Stimulated activated CD8-positive, alpha-beta memory T cell treated with anti-CD3 and anti-CD28 coated beads, Interleukin-7, amount 100 ng/mL, for 4 hours (primary cell): ENCODE measurements around the gene TPCN1.

ENCODE experiments used
- DNase-seq, 2 donors: peaks; one replicate each; pipeline ENCODE4 v3.0.0-alpha.2; 2020; ENCODE audit warnings: low read depth in 2 of 2

TPCN1 gene

DNA sequence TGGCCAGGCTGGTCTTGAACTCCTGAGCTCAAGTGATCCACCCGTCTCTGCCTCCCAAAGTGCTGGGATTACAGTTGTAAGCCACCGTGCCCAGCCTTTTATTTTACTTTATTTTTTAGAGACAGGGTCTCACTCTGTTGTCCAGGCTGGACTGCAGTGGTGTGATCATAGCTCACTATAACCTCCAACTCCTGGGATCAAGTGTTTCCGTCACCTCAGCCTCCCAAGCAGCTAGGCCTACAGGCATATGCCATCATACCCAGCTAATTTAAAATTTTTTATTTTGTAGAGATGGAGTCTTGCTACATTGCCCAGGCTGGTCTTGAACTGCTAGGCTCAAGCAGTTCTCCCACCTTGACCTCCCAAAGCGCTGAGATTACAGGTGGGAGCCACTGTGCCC is 3.7 kb downstream of the TPCN1 start:
- DNase-seq, result no peak

DNA sequence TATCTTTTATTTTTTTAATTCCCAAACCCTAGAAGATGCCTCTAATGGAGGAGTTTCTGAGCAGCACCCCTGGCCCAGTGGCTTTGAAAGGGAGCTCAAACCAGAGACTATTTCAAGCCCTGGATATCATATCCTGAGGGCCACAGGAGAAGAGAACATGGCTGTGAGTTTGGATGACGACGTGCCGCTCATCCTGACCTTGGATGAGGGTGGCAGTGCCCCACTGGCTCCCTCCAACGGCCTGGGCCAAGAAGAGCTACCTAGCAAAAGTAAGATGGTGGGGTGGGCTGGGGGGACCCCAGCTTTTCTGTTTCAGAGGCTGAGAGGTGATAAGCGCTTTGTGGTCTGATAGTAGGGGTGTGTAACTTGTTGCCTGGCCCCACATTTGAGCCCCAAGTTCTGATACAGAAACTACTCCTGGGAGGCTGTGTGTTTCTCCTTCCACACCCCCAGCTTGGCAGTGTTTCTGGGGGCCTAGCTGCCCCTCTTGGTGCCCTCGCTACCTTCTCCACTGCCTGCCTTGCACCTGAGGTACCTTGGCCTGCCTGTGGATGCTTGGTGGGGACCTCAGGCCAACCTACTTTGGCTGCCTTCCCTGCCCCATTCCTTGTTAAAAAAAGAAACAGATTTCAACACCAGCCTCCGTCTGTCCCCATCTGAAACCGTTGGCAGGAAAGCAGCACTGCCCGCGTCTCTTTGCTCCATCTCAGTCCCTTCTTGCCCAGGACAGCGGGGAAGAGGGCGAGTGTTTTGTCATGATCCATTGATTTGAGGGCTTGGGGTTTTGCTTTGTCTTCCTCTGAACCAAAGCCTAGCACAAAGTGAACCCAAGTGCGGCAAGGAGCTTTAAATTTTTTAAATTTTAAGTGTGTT is 5.7 kb downstream of the TPCN1 start:
- DNase-seq, result no peak

DNA sequence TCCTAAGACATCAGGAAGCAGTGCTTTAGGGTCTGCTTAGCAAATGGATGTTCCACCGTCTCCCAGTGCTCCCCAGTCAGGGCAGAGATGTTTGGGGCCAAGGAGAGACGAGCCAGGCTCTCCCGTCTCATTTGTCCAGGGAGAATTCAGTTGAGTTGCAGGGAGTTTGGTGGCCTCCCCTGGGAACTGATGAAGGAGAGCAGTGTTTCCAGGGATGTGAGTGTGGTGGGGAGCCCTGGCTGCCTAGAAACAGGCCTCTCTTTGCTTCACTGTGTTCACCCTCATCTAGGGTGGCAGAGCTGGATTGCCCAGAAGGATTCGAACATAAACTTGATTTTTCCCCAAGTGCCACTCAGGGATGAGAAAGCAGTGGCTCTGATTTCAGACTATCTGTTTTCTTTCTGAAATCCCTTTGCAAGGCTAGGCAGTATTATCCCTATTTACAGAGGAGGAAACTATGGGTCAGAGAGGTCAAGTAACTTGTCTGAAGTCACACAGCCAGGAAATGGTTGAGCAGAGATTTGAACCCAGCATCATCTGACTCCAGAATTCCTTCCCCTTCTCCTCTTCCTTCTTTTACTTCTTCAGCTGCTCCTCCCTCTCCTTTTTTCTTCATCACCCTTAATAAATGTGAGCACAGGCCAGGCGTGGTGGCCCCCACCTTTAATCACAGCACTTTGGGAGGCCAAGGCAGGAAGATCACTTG is 6.6 kb downstream of the TPCN1 start:
- no peak for DNase-seq

DNA sequence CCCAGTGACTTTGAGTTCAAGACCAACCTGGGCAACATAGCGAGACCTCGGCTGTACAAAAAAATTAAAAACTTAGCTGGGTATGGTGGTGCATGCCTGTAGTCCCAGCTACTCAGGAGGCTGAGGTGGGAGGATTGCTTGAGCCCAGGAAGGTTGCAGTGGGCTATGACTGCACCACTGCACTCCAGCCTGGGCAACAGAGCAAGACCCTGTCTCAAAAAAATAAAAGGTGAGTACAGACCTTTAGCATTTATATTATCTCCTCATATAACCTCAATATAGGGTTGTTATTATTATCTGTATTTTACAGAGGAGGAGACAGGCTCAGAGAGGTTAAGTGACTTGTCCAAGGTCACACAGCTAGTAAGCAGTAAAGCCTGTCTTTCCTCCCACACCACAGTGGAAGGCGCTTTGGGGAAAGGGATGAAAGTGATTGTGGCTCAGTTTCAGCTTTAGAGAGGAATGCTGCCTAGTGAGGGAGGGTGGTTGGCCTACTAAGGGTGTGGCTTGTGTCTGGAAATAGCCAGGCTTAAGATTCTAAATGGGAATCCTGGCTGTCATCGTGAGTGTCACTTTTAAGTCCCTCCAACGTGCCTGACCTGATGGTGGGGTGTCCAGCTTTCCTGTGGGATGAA is 7.2 kb downstream of the TPCN1 start:
- no peak for DNase-seq

DNA sequence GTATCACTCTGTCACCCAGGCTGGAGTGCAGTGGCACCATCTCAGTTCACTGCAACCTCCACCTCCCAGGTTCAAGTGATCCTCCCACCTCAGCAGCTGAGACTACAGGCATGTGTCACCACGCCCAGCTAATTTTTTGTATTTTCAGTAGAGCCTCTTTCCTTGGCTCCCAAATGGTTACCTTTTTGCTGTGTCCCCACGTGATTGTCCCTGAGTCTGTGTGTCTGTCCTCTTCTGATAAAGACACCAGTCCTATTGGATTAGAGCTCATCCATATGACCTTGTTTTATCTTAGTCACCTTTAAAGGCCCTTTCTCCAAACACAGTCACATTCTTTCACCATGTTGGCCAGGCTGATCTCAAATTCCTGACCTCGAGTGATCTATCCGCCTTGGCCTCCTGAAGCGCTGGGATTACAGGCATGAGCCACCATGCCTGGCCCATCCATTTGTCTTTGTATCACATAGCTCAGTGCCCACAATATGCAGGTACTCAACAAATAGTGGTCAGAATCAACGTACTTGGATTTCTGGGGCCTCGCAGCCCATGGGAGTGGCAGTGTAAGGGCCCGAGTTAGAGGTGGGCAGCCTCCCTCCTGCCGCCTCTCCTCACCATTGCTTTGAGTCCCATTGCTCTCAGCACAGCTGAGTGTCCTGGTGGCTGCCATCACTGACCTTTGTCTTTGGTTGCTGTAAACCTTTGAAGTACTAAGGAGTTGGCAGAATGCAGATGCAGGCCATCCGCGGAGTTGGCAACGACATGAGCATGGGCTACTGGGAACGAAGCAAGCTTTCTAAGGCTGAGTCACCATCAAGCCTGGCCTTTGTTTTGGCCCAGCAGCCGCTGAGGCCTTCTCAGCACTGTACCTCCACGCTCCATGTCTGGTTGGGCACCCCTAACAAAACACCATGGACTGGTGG is 9.3 kb downstream of the TPCN1 start:
- DNase-seq, result no peak

DNA sequence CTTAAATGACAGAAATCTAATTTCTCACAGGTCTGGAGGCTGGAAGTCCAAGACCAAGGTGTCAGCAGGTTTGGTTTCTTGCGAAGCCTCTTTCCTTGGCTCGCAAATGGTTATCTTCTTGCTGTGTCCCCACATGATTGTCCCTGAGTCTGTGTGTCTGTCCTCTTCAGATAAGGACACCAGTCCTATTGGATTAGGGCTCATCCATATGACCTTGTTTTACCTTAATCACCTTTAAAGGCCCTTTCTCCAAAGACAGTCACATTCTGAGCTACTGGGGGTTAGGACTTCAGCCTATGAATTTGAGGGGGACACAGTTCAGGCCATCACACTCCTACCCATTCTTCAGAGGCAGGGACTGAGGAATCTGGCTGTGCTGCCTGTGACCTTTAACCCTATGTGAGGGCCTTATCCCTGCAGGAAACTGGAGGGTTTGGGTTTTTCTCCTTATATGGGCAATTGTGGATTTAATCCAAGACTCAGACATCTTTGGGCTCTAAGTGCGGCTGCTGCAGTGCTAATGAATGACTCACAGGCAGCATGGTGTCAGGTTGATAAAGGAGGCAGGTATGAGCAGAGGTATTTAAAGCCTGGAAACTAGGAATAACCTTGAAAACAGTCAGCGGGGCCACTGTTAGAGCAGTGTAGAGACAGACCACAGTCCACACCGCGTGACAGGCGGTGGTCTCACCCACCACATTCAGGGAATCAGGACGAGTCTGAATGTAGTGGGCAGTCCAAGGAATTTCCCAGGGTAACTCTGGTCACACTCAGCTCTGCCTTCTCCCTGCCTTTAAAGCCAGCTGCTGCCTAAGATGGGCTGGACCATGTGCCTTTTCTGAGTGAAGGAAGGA is 10.2 kb downstream of the TPCN1 start:
- no peak for DNase-seq

DNA sequence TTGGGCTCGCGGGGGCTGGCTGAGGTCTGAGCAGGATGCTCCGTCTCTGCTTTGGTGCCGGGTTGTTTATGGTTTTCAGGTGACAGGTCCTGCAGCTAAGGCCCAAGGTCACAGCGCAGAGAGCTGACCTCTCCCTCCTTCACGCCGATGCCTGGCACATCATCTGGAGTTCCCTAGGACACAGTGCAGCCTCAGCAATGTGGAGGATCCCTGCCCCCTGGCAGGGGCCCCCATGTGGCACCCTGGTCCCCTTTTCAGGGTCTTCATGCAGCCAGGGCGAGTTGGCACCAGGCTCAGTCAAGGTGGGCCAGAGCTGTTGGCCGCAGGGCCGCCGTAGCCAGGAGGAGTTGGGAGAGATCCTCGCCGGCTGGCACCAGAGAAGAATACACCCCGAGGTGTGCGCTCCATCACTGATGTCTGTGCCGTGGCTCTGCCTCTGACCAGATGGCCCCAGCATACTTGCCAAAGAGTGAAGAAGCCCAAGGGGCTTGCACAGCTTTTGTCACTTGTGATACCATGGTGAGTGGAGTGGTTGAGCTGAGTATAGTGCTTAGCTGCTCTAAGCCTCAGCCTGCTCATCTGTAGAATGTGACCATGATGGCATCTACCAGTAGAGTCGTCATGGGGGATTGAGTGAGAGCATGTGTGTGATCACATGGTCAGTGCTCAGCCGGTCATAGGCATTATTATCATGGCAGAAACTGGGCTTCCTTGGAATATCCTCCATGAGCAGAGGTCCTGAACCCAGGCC is 11.0 kb downstream of the TPCN1 start:
- DNase-seq, result no peak

DNA sequence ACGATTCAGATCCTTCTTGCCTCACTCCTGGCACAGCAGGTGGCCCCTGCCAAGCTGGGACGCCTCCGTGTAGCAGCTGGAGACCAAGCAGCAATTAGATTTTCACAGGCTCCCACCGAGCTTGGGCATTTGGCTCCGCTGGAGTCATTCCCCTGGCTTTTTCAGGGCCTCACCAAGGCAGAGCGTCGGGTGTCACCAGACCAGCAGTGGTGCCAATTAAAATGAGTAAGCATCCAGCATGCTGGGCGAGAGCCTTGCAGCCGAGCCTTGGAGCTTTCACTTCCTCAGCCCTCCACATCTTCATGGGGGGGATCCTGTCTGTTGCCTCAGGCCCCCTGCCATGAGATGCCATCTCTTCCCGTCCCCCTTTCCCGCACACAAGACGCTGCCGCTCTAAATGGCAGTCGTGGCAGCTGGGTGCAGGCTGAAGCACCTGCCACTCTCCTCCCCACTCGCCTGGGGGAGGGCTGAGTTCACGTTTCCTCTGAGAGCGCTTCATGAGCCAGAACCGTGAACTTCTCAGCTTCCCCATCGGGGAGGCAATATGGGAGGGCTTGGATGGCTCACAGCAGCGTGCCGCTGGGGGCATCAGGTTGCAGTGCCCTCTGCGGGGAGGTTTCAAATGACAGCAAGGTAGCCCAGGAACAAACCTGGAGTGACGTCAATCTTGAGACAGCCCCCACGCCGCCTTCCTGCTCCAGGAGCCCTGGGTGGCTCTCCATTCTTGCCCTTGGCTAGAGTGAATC is 11.7 kb downstream of the TPCN1 start:
- peak; percentile 52 to 55 for DNase-seq

DNA sequence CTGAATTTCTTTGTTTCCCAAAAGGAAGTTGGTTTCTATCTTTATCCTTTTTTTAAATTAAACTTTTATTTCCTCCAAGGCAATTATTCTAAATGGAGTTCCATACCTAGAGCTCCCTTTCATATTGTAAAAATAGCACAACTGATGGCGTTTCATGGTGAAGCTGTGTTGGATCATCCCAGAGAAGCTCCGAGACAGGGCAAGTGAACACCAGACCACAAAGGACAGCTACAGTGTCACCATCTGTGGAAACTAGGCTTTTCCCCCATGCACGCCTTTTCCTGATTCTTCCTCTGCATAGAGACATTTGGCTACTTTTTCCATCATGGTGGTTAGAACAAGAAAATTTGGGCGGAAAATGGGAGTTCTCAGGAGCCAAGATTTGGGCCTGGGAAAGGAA is 12.7 kb downstream of the TPCN1 start:
- no peak for DNase-seq

DNA sequence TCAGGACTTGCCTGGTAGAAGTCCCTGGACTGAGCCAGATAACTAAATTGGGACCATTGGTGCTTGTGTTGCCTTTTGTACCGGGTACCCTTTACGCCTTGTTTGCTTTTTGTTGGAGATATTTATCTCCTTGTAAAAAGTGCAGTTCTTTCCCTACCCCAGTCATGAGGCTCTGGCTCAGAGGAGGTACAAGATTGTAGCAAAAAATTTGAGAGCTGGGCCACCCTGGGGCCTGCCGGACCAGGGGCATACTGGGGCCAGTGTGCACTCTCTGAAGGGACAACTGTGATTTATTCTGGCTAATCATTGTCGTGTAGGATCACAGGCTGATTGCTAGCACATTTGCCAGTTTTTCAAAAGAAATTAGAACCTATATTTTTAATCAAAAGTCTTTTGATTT is 13.2 kb downstream of the TPCN1 start:
- no peak for DNase-seq

DNA sequence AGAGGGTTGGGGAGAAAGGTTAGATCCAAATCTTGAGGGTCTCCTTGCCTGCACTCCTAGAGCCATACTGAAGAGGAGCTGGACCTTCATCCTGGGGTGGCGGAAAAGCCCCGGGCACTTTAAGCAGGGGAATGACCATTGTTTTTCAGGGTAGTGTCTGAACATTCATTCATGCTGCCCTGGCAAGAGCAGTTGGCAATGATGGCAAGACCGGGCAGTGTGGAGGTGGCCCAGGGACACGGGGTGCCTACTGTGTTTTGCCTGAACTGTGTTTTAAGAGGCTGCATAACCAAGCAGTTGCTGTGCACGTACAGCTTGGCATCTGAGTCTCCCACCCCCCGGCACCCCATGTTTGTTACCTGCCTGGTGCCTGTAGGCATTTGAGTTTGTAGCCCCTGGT is 14.7 kb downstream of the TPCN1 start:
- DNase-seq, result no peak

DNA sequence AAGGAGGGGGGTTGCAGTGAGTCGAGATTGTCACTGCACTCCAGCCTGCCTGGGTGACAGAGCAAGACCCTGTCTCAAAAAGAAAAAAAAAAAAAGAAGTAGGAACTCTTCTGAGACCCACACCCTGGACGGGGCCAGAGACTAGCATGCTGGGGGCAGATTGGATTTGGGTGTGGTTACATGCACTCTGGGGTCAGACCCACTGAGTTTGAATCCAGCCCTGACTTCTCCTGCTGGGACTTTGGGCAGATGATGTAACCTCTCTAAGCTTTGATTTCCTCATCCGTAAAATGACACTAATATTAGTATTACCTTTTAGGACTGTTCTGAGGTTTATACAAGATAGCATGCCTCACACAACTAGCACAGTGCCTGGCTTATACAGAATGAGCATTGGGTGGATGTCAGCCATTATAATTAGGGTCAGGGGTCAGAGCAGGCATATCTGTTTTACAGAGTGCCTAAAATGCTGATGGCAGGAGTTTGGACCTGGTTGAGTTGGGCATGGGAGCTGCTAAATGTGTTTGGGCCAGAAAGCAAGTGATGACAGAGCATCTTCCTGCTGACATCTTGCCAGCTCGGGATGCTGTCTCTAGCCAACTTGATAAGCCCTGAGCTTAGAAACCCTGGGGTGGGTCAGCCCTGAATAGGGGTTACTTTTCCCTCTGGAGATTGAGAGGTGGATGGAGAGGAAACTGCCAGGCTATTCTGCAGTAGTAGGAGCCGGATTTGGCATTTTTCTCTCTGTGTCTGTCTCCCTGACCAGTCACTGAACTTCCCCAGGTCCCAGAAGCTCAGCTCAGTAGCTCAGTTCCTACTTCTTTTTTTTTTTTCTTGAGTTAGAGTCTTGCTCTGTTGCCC is 15.5 kb downstream of the TPCN1 start:
- no peak for DNase-seq

DNA sequence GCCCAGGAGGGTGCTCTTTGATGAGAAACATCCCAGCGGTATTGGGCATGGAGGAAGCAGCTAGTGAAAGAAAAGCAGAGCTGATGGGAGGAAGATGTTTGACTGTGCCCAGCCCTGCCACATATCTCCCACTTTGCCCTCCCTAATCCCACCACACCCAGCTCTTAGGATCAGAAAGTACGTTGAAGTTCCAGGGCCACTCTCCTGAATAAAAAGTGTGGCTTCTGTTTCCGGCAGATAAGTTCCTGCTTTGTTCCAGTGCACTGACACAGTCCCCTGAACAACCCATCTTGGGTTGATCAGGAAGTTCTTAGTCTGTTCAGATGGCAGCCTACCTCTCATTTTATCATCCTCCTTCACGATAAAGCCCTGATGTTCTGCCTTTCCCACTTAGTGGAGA is 16.5 kb downstream of the TPCN1 start:
- no peak for DNase-seq

DNA sequence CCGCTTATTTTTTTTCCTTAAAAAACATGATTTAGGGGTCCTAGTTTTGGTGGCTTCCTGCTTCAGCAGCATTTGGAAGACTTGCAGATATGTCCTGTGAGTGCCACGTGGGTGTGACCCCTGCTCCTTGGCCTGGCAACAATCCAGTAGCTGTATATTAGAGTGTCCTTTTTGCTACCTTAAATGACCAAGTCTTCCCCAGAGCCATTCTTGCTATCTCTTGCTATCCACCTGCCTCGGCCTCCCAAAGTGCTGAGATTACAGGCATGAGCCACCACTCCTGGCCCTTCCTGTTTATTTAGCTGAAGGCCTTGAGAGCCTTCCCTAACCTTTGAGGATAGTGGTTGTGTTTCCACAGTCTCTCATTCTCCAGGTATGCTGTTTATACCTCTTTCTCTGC is 17.0 kb downstream of the TPCN1 start:
- DNase-seq, result no peak

DNA sequence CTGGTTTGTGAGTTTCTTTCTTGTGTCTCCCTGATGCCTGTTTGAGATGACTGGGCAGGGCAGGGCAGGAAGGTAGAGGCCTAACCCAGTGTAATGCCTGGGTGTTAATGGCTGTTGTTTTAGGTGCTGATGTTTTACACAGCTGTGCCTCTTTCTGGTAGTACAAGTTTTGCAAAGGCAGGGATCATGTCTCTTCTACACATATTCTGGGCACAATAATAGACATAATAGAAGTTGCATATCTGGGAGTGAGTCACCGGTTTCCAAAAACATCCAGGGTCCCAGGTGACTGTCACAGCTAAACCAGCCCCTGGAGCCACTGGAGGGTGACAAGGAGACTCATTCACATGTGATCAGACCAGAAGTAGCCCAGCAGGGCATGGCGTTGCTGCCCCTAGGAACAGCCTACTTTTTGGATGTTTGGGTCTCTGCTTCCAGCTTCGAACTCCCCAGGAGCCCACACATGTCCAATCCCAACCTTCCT is 18.1 kb downstream of the TPCN1 start:
- no peak for DNase-seq

DNA sequence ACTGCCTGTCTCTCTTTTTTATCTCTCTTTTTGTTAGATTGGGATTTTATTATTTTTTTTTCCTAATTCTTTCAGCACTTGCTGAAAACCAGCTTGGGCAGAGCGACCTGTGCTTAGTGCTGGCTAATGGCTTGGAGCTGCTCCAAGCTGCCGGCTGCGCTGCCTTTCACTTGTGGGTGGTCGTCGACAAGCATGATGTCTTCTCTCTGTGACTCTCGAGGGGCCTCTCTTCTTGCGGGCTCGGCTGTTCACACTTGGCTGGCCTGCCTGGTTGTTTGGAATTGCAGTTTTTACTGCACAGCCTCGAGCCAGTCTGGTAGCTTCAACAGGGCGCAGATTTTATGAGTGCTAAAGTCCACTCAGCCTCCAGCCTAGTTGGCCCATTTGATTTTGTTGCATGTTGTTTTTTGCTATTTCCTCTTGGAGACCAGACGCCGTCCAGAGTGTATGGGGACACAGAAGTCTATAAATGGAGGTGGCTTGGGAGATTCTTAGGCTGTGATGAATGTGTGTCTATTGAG is 18.6 kb downstream of the TPCN1 start:
- no peak for DNase-seq

DNA sequence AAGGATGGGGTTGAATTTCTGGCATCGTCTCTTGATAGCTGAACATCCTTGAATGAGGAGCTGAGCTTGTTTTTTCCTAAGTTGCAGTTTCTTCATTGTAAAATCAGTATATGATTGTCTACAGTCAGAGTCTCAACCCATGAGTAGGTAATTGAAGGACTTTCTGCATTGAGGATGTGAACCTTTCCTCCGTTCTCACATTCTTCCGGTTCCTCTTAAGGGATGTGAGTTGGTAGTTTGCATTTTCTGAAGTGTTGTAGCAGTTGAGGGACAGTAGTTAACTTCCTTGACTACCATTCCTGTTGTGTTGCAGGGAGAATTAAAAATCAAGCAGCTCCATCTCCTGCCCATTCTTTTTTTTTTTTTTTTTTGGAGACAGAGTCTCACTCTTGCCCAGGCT is 19.1 kb downstream of the TPCN1 start:
- no peak for DNase-seq
